HEK293T (cell line): ENCODE data around the gene BMERB1.

Source experiments
- ELF4 ChIP-seq: fragments of 450-650 bp; IDR thresholded peaks from 2 replicates; pipeline ENCODE4 v1.6.1; 2017; ENCODE audit warnings: antibody characterized with exemption
- FOXK2 ChIP-seq: fragments of 450-650 bp; IDR thresholded peaks from 2 replicates; pipeline ENCODE4 v1.6.1; 2016; ENCODE audit warnings: mild to moderate bottlenecking
- L3MBTL2 ChIP-seq: fragments of 450-650 bp; conservative IDR thresholded peaks from 2 replicates; pipeline ENCODE4 v1.6.1; 2016; ENCODE audit warnings: mild to moderate bottlenecking
- LEF1 ChIP-seq: fragments of 450-650 bp; IDR thresholded peaks from 2 replicates; pipeline ENCODE4 v1.6.1; 2017; ENCODE audit warnings: mild to moderate bottlenecking, borderline replicate concordance
- SP1 ChIP-seq: fragments of 450-650 bp; IDR thresholded peaks from 2 replicates; pipeline ENCODE4 v1.6.1; 2017

DNA sequence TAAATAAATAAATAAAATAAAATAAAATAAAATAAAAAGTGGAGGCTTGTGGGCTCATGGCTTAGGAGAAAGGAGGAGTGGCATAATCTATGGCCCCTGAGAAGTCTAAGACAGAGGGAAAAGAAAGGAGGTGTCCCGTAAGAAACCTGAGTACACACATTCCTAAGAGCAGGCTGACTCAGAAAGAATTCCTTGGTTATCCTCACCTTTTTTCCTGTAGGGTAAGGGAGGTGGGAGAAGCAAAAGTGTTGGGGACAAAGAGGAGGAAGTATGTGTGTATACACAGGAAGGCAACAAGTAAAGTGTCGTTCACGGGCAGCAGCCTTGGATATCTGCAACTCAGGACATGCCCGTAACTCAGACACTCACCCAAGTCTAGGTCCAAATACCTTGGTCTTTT, 179.3 kb downstream of the BMERB1 start:
- TF ChIP-seq FOXK2, result no peak
- TF ChIP-seq LEF1, result no peak
- no peak for TF ChIP-seq SP1
- no peak for TF ChIP-seq L3MBTL2
- TF ChIP-seq ELF4, result no peak
